ENCODE measurements around the gene GUCA2B.

DNA sequence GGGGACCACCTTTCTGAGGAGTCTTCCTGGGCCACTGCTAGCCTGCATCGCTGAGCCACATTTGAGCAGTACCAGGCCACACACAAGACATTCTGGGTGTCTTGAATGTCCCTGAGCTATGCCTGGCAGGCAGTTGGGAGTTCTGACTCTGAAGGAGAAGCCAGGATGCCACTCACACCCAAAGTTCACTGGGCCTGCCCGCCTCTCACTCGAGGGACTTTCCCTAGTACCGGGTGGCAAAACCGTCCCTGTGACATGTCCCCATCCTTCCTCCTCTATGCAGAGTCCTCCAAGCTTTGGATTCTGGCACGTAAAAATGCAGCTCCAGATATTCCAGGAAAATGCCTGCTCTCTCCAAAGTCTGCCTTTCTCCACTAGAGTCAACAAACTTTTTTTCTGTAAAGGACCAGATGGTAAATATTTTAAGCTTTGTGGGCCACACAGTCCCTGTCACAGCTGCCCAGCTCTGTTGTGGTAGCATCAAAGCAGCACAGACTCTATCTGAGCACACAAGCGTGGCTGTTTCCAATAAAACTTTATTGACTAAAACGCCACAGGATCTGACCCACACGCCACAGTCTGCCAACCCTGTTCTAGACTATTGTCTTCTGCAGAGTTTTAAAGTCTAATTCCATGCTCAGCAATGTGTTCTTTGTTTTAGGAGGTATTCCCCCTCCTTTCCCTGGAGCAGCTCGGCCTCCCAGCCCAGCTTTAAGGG lies 19.2 kb upstream of the GUCA2B start:
- TF ChIP-seq EP300 (IDR thresholded peaks at IDR 0.05) (no peak), POLR2A (IDR thresholded peaks at IDR 0.05) (no peak)

Measured in suprapubic skin (tissue), 2 donors.